Peyer's patch (tissue), 4 donors: ENCODE data around the gene RASA3. TPM values are rescaled to one million over a fixed set of nuclear protein-coding genes. Genes with fewer than 3 reads are reported as not detected.
A peak's percentile ranks its signal among the peaks of the same experiment; 100 is the strongest.
"Not testable (repeated sequence)": the region's sequence is repeated elsewhere in the genome, so short reads cannot be mapped to it uniquely, and the experiment has no call there.

Experiments
- DNase-seq, 3 donors: peaks; one replicate each; pipeline ENCODE4 v3.0.0-alpha.2; 2017 to 2019
- H3K27ac ChIP-seq, 4 donors: fragments of 200-600 bp; sonication (generic); one replicate each; pipeline ENCODE4 v1.5.1; 2016 to 2019
- H3K27me3 ChIP-seq, 2 donors: fragments of 200-600 bp; sonication (generic); one replicate each; pipeline ENCODE4 v1.5.1; 2019
- H3K36me3 ChIP-seq, 3 donors: fragments of 200-600 bp; sonication (generic); one replicate each; pipeline ENCODE4 v1.5.1; 2016 to 2019
- H3K4me1 ChIP-seq, 4 donors: fragments of 200-600 bp; sonication (generic); one replicate each; pipeline ENCODE4 v1.5.1; 2016 to 2019
- H3K4me3 ChIP-seq, 4 donors: fragments of 200-600 bp; sonication (generic); 1 replicate in 3 of 4; 2 replicates in 1 of 4; pipeline ENCODE4 v1.5.1; 2016 to 2019; ENCODE audit warnings: mild to moderate bottlenecking in 1 of 4
- H3K9me3 ChIP-seq, 4 donors: fragments of 200-600 bp; sonication (generic); one replicate each; pipeline ENCODE4 v1.5.1; 2016 to 2019; ENCODE audit warnings: mild to moderate bottlenecking in 1 of 4
- CTCF ChIP-seq, 6 experiments: fragments of 450-650 bp in 4 of 6; fragments of 200-600 bp in 2 of 6; sonication (generic) in 1 of 6; IDR thresholded peaks; one replicate each; pipeline ENCODE4 v1.5.1; 2017 to 2019; ENCODE audit warnings: antibody characterized with exemption in 6 of 6, mild to moderate bottlenecking in 3 of 6, moderate library complexity in 1 of 6
- POLR2A ChIP-seq, 2 donors: fragments of 450-650 bp; IDR thresholded peaks; one replicate each; pipeline ENCODE4 v1.5.1; 2017; ENCODE audit warnings: antibody characterized with exemption in 2 of 2, mild to moderate bottlenecking in 2 of 2, moderate library complexity in 2 of 2
- total RNA-seq, 4 donors: library from RNA; depleted of rRNA; stranded (reverse); fragments of >200 nt; gene quantifications; one replicate each; pipeline ENCODE4 v1.1.0, GENCODE V29; 2016

RASA3 gene
- total RNA-seq, 4 donors from 2014 or later, result 3.5 to 41.3 (median 6.9) TPM

DNA sequence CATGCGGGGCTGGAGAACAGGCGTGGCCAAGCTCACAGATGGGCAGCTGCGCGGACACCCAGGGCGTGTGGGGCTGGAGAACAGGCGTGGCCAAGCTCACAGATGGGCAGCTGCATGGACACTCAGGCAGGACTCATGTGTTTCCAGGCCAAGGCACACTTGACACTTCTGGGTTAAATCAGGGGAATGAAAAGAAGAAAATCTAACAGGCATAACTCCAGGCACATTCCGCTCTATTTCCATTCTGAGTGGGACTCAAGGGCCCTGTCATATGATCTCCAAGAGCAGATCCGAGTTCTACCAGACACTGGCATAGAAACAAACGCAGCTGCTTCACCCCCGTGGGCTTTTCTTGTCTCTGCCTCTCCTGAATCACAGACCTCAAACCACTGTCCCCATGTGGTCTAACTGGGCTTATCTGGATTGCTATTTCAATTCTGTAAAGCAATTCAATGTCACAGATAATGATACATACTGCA lies 141.2 kb downstream of the RASA3 start:
- no peak overlapping the region for H3K4me3 ChIP-seq
- peaks cover 0 to 17% (median 0%) of the 10 kb centered on the region in 3 donors for H3K36me3 ChIP-seq
- no peaks in the 10 kb centered on the region for H3K4me1 ChIP-seq
- H3K27me3 ChIP-seq, result no peaks in the 10 kb centered on the region
- no peak for TF ChIP-seq POLR2A (IDR thresholded peaks at IDR 0.05)
- no peak overlapping the region for H3K27ac ChIP-seq
- no peak for DNase-seq
- no peaks in the 10 kb centered on the region for H3K9me3 ChIP-seq

DNA sequence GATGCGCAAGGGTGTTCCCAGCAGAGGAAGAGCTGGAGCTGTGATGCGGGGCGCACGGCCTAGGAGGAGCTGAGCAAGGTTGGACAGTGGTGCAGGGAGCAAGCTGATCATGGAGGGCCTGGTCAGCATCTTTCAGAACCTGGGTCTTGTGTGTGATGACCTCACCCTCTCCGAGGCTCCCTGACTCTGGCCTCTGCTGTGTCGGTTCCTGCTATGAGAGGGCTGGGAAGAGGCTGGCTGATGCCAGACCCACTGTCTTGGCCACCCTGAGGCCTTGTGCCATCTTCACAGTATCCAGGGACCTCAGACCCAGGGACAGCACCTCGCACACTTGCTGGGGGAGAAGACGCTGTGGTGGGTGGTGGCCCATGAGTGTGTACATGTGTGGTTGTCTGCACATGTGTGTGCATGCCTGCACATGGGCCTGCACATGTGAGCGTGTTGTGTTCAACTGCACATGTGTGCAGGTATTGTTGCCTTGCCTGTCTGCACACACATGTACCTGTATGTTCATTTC lies 142.0 kb downstream of the RASA3 start:
- TF ChIP-seq POLR2A (IDR thresholded peaks at IDR 0.05) (no peak), CTCF (IDR thresholded peaks at IDR 0.05) (no peak)
- Histone ChIP-seq H3K36me3 (peaks cover 0 to 14% (median 0%) of the 10 kb centered on the region in 3 donors), H3K4me1 (no peaks in the 10 kb centered on the region), H3K27ac (no peak overlapping the region), H3K27me3 (no peaks in the 10 kb centered on the region), H3K9me3 (no peaks in the 10 kb centered on the region), H3K4me3 (no peak overlapping the region)
- peak in 1 of 3 donors; percentile 29 for DNase-seq

GRCh38 chr13:113989585-113990300 lies 142.7 kb downstream of the RASA3 start:
- peak in 1 of 3 donors; percentile 13 for DNase-seq
- TF ChIP-seq POLR2A (IDR thresholded peaks at IDR 0.05), result no peak
- TF ChIP-seq CTCF (IDR thresholded peaks at IDR 0.05), result no peak
- no peak overlapping the region for H3K27ac ChIP-seq

GRCh38 chr13:113988859-113989258 lies 143.6 kb downstream of the RASA3 start:
- peak in 1 of 3 donors; percentile 28 for DNase-seq
- H3K27ac ChIP-seq, result not testable (repeated sequence)

More at GRCh38 chr13:113989585-113990300, 142.7 kb downstream of the RASA3 start:
- H3K4me3 ChIP-seq, result no peak overlapping the region
- no peaks in the 10 kb centered on the region for H3K4me1 ChIP-seq
- H3K36me3 ChIP-seq, result peaks cover 0 to 14% (median 0%) of the 10 kb centered on the region in 3 donors
- no peaks in the 10 kb centered on the region for H3K27me3 ChIP-seq
- H3K9me3 ChIP-seq, result no peaks in the 10 kb centered on the region

GRCh38 chr13:113982296-113982661 lies 150.1 kb downstream of the RASA3 start:
- Histone ChIP-seq H3K4me1 (no peaks in the 10 kb centered on the region), H3K36me3 (peaks cover 0 to 11% (median 0%) of the 10 kb centered on the region in 3 donors), H3K27me3 (no peaks in the 10 kb centered on the region), H3K27ac (no peak overlapping the region), H3K4me3 (no peak overlapping the region), H3K9me3 (no peaks in the 10 kb centered on the region)
- TF ChIP-seq CTCF (IDR thresholded peaks at IDR 0.05), result no peak
- TF ChIP-seq POLR2A (IDR thresholded peaks at IDR 0.05), result no peak
- DNase-seq, result peak in 2 of 3 donors; percentile 29 to 40

More at GRCh38 chr13:113988859-113989258, 143.6 kb downstream of the RASA3 start:
- not testable (repeated sequence) for H3K4me1 ChIP-seq, H3K4me3 ChIP-seq, H3K9me3 ChIP-seq, H3K27me3 ChIP-seq
- H3K36me3 ChIP-seq, result peaks cover 0 to 14% (median 0%) of the 10 kb centered on the region in 3 donors

DNA sequence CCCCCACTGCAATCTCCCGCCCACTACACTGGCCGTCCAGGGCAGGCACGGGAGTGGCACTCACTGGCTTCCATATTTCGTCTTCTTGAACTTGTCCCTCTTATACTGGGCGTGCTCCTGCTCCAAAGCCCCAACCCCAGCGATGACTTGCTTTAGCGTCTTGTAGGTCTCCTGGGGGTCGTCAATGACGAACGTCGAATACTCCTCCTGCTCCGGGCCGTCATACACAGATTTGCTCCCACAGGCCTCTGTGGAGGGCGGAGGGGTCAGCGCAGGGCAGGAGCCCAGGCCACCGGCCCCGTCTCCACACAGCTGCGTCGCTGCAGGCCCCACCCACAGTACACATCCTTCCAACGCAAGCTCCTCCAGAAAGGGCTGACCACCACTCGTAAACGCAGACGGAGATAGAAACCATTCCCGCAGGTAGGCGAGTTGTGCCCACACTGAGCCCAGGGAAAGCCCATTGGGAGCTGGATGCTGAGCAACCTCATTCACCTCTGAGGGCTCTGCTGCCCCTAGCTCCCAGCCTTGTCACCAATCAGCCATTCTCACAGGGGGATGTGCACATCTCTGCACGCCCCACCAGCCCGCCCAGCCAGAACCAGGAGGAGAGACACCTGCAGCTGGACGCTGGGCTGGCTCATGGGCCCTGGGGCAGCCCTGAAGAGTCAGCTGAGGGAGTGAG lies 150.7 kb downstream of the RASA3 start:
- Histone ChIP-seq H3K27ac (peak overlapping the region in 1 of 4 donors; percentile 65), H3K4me1 (no peaks in the 10 kb centered on the region), H3K36me3 (peaks cover 0 to 15% (median 0%) of the 10 kb centered on the region in 3 donors), H3K9me3 (no peaks in the 10 kb centered on the region), H3K27me3 (no peaks in the 10 kb centered on the region), H3K4me3 (no peak overlapping the region)
- DNase-seq, result peak in 2 of 3 donors; percentile 40 to 45
- TF ChIP-seq POLR2A (IDR thresholded peaks at IDR 0.05) (no peak), CTCF (IDR thresholded peaks at IDR 0.05) (no peak)
